Measurements from ENCODE around the gene KRT82. TPM values are rescaled to one million over a fixed set of nuclear protein-coding genes. Genes with fewer than 3 reads are reported as not detected.
"Not testable (repeated sequence)": the region's sequence is repeated elsewhere in the genome, so short reads cannot be mapped to it uniquely, and the experiment has no call there.

KRT82 gene
- total RNA-seq, 1 donor from 2014 or later, result not detected

GRCh38 chr12:52359621-52360061 lies 46.5 kb downstream of the KRT82 start:
- no peak for ATAC-seq

- ATAC-seq, result no peak
These were observed 47.4 kb downstream of the KRT82 start for GRCh38 chr12:52358575-52359350.

- ATAC-seq, result no peak
These were observed 49.2 kb downstream of the KRT82 start for GRCh38 chr12:52356762-52357580.

GRCh38 chr12:52356031-52356761 lies 49.9 kb downstream of the KRT82 start:
- no peak for ATAC-seq

GRCh38 chr12:52355176-52355575 lies 51.0 kb downstream of the KRT82 start:
- ATAC-seq, result no peak

- no peak for ATAC-seq
These were observed 51.9 kb downstream of the KRT82 start for GRCh38 chr12:52354200-52354599.

- no peak for ATAC-seq
These were observed 52.4 kb downstream of the KRT82 start for GRCh38 chr12:52353766-52354165.

GRCh38 chr12:52352951-52353350 lies 53.2 kb downstream of the KRT82 start:
- ATAC-seq, result no peak

- ATAC-seq, result no peak
These were observed 54.7 kb downstream of the KRT82 start for GRCh38 chr12:52351196-52352059.

- ATAC-seq, result no peak
These were observed 55.3 kb downstream of the KRT82 start for GRCh38 chr12:52350786-52351185.

GRCh38 chr12:52350021-52350620 lies 56.0 kb downstream of the KRT82 start:
- ATAC-seq, result no peak

- ATAC-seq, result no peak
These were observed 56.9 kb downstream of the KRT82 start for GRCh38 chr12:52349196-52349595.

- ATAC-seq, result peak; percentile 50
These were observed 58.3 kb downstream of the KRT82 start for GRCh38 chr12:52347551-52348510.

GRCh38 chr12:52347016-52347415 lies 59.1 kb downstream of the KRT82 start:
- ATAC-seq, result no peak

GRCh38 chr12:52346593-52346992 lies 59.5 kb downstream of the KRT82 start:
- no peak for ATAC-seq

- ATAC-seq, result not testable (repeated sequence)
These were observed 61.1 kb downstream of the KRT82 start for GRCh38 chr12:52345041-52345440.

GRCh38 chr12:52344111-52344510 lies 62.0 kb downstream of the KRT82 start:
- no peak for ATAC-seq
